ENCODE data around the gene S100A11. TPM values are rescaled to one million over a fixed set of nuclear protein-coding genes. Genes with fewer than 3 reads are reported as not detected.

Gene S100A11
- total and polyA plus RNA-seq, 9 donors, result 97.6 to 303 (median 191) TPM

DNA sequence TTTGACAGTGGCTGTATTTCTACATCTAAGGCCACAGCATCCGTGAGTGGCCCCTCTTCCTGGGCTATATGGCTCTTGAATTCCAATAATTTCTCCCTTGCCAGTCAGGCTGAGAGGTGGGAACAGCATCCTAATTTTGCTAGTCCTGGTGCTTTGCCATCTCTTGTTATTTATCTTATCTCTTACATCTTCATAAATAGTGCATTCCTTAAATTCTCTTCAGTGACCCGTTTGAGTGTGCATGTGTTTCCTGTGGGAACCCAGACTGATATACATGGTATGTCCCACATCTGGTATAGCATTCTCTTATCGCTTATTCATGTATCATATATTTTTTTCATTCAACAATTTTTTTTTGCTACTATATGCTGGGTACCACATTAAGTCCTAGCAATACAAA, 9.9 kb downstream of the S100A11 start:
- Histone ChIP-seq H3K4me1 (ENCODE audit: control insufficient read depth, insufficient read depth, low read length) (no peaks in the 10 kb centered on the region), H3K27me3 (ENCODE audit: control insufficient read depth, insufficient read depth, low read length) (no peaks in the 10 kb centered on the region), H3K4me3 (ENCODE audit: low read length) (no peak overlapping the region), H3K36me3 (ENCODE audit: control insufficient read depth, insufficient read depth, low read length) (peaks cover 11% of the 10 kb centered on the region), H3K9me3 (replicated peaks; ENCODE audit: control insufficient read depth, low read depth, low read length) (no peaks in the 10 kb centered on the region), H3K27ac (ENCODE audit: low read length) (no peak overlapping the region)
- no peak for DNase-seq
- WGBS (ENCODE audit: insufficient coverage), result no CpG with 5 or more reads among the region's 3 CpGs

DNA sequence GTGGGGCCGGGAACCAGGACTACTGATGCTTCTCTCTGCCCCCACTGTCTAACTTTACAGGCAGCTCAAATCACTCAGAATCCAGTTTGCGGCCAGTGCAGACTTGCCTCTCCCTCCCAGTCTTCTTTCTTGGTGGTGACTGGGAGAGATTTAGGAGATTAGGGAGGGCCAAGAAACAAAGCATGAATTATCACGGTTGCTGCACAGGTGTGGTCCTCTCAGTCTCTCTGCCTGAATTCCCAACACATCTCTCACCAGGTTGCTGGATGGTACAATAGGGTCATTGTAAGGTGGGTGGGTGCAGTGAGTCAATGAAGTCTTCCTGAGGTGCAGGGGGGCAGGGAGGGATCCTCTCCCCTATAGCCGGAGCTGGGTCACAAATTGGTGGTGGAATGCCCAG, 12.6 kb downstream of the S100A11 start:
- Histone ChIP-seq H3K4me3 (ENCODE audit: low read length) (no peak overlapping the region), H3K4me1 (ENCODE audit: control insufficient read depth, insufficient read depth, low read length) (no peaks in the 10 kb centered on the region), H3K36me3 (ENCODE audit: control insufficient read depth, insufficient read depth, low read length) (no peaks in the 10 kb centered on the region), H3K9me3 (replicated peaks; ENCODE audit: control insufficient read depth, low read depth, low read length) (no peaks in the 10 kb centered on the region), H3K27ac (ENCODE audit: low read length) (no peak overlapping the region), H3K27me3 (ENCODE audit: control insufficient read depth, insufficient read depth, low read length) (no peaks in the 10 kb centered on the region)
- WGBS (ENCODE audit: insufficient coverage), result no CpG with 5 or more reads among the region's 4 CpGs
- no peak for DNase-seq

DNA sequence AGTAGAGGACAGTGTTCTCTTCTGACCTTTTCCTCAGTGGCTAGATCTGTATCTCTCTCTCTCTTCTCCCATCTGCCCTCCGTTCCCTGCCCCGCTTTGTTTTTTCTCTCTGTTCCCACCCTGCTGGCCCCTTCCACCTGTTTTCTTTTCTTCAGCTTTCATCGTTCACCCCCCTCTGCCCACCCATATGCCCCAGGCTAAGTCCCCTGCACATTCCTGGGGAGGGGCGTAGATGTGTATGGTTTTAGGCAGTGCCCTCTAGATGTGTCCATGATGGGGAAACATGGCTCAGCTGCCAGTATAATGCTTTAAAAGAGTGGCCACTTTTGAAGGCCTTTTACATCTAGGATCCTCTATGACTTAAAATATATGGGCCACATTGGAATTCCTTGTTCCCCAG, 13.6 kb downstream of the S100A11 start:
- Histone ChIP-seq H3K27ac (ENCODE audit: low read length) (no peak overlapping the region), H3K4me3 (ENCODE audit: low read length) (no peak overlapping the region), H3K36me3 (ENCODE audit: control insufficient read depth, insufficient read depth, low read length) (no peaks in the 10 kb centered on the region), H3K9me3 (replicated peaks; ENCODE audit: control insufficient read depth, low read depth, low read length) (no peaks in the 10 kb centered on the region), H3K4me1 (ENCODE audit: control insufficient read depth, insufficient read depth, low read length) (no peaks in the 10 kb centered on the region), H3K27me3 (ENCODE audit: control insufficient read depth, insufficient read depth, low read length) (no peaks in the 10 kb centered on the region)
- 79% methylated on average over 2 of the region's 4 CpGs for WGBS (ENCODE audit: insufficient coverage)
- no peak for DNase-seq

GRCh38 chr1:152022474-152022873, 14.3 kb downstream of the S100A11 start:
- no peak for DNase-seq
- Histone ChIP-seq H3K36me3 (ENCODE audit: control insufficient read depth, insufficient read depth, low read length) (no peaks in the 10 kb centered on the region), H3K27ac (ENCODE audit: low read length) (no peak overlapping the region), H3K4me1 (ENCODE audit: control insufficient read depth, insufficient read depth, low read length) (no peaks in the 10 kb centered on the region), H3K4me3 (ENCODE audit: low read length) (no peak overlapping the region), H3K9me3 (replicated peaks; ENCODE audit: control insufficient read depth, low read depth, low read length) (no peaks in the 10 kb centered on the region), H3K27me3 (ENCODE audit: control insufficient read depth, insufficient read depth, low read length) (no peaks in the 10 kb centered on the region)
- no CpG with 5 or more reads among the region's 3 CpGs for WGBS (ENCODE audit: insufficient coverage)

DNA sequence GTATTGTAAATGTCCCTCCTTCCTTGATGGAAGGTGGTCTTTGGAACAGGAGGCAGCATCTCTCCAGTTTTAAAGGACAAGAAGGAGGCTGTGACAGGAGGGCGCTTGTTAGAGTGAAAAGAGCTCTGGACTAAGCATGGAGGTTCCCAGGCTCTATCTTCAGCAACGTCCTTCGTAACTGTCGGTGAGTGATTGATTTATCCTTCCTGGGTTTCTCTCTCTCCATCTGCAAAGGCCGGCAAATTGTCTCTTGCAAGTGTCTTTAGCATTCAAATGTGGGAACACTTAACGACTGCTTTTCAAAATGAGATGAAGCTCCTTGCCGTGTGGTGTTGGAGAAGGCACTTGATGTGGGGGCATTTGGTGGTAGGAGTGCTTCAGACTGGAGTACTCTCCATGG, 15.2 kb downstream of the S100A11 start:
- H3K4me3 ChIP-seq (ENCODE audit: low read length), result no peak overlapping the region
- H3K36me3 ChIP-seq (ENCODE audit: control insufficient read depth, insufficient read depth, low read length), result no peaks in the 10 kb centered on the region
- H3K9me3 ChIP-seq (replicated peaks; ENCODE audit: control insufficient read depth, low read depth, low read length), result no peaks in the 10 kb centered on the region
- H3K4me1 ChIP-seq (ENCODE audit: control insufficient read depth, insufficient read depth, low read length), result no peaks in the 10 kb centered on the region
- no peak overlapping the region for H3K27ac ChIP-seq (ENCODE audit: low read length)
- no peaks in the 10 kb centered on the region for H3K27me3 ChIP-seq (ENCODE audit: control insufficient read depth, insufficient read depth, low read length)
- DNase-seq, result no peak
- WGBS (ENCODE audit: insufficient coverage), result 59% methylated on average over 3 of the region's 7 CpGs

GRCh38 chr1:152020849-152021248, 16.0 kb downstream of the S100A11 start:
- DNase-seq, result no peak
- H3K27ac ChIP-seq (ENCODE audit: low read length), result no peak overlapping the region
- no peaks in the 10 kb centered on the region for H3K9me3 ChIP-seq (replicated peaks; ENCODE audit: control insufficient read depth, low read depth, low read length)
- no peaks in the 10 kb centered on the region for H3K27me3 ChIP-seq (ENCODE audit: control insufficient read depth, insufficient read depth, low read length)
- no peaks in the 10 kb centered on the region for H3K4me1 ChIP-seq (ENCODE audit: control insufficient read depth, insufficient read depth, low read length)
- H3K36me3 ChIP-seq (ENCODE audit: control insufficient read depth, insufficient read depth, low read length), result no peaks in the 10 kb centered on the region
- no CpG with 5 or more reads among the region's 3 CpGs for WGBS (ENCODE audit: insufficient coverage)
- H3K4me3 ChIP-seq (ENCODE audit: low read length), result no peak overlapping the region

DNA sequence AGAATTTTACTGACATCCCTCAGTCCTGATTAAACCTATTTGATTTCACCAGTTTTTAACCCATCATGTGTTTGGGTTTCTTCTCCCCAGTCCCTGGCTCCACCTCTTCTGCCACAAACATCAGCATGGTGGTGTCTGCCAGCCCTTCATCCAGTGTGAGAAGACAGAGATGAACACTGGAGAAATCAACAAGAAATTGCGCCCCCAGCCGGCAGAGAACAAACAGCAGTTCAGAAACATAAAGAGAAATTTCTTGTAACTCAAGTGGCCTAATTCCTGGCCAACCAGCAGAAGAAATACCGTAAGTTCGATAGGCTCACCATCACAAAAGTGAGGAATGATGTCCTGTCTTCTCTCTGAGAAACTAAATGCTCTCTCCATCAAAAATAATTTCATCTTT, 18.3 kb downstream of the S100A11 start:
- Histone ChIP-seq H3K9me3 (replicated peaks; ENCODE audit: control insufficient read depth, low read depth, low read length) (no peaks in the 10 kb centered on the region), H3K27ac (ENCODE audit: low read length) (no peak overlapping the region), H3K36me3 (ENCODE audit: control insufficient read depth, insufficient read depth, low read length) (no peaks in the 10 kb centered on the region), H3K4me3 (ENCODE audit: low read length) (no peak overlapping the region), H3K27me3 (ENCODE audit: control insufficient read depth, insufficient read depth, low read length) (no peaks in the 10 kb centered on the region), H3K4me1 (ENCODE audit: control insufficient read depth, insufficient read depth, low read length) (no peaks in the 10 kb centered on the region)
- no peak for DNase-seq
- WGBS (ENCODE audit: insufficient coverage), result no CpG with 5 or more reads among the region's 4 CpGs

DNA sequence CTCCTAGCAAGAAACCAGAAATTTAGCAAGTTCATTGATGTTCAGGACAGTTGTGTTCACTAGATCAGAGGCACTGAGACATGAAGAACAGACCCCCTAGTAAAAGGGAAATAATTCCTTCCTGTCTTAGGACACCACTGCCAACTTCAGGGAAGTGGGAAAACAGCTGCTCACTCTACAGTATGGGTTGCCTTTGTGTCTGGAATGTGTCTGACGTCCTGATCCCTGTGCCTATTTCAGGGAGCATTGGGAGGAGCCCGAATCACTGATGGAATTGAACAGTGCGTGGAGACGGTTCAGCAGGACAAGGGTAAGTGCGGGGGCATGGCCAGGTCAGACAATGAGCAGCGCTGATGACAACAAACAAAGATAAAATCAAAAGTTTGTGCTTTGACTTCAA, 21.0 kb downstream of the S100A11 start:
- H3K27me3 ChIP-seq (ENCODE audit: control insufficient read depth, insufficient read depth, low read length), result no peaks in the 10 kb centered on the region
- no peaks in the 10 kb centered on the region for H3K9me3 ChIP-seq (replicated peaks; ENCODE audit: control insufficient read depth, low read depth, low read length)
- DNase-seq, result no peak
- no peak overlapping the region for H3K4me3 ChIP-seq (ENCODE audit: low read length)
- H3K36me3 ChIP-seq (ENCODE audit: control insufficient read depth, insufficient read depth, low read length), result no peaks in the 10 kb centered on the region
- WGBS (ENCODE audit: insufficient coverage), result 32% methylated on average over 4 of the region's 6 CpGs
- H3K27ac ChIP-seq (ENCODE audit: low read length), result no peak overlapping the region
- no peaks in the 10 kb centered on the region for H3K4me1 ChIP-seq (ENCODE audit: control insufficient read depth, insufficient read depth, low read length)

GRCh38 chr1:152014943-152015342, 21.9 kb downstream of the S100A11 start:
- no peaks in the 10 kb centered on the region for H3K27me3 ChIP-seq (ENCODE audit: control insufficient read depth, insufficient read depth, low read length)
- H3K27ac ChIP-seq (ENCODE audit: low read length), result no peak overlapping the region
- no peaks in the 10 kb centered on the region for H3K9me3 ChIP-seq (replicated peaks; ENCODE audit: control insufficient read depth, low read depth, low read length)
- H3K4me3 ChIP-seq (ENCODE audit: low read length), result no peak overlapping the region
- H3K36me3 ChIP-seq (ENCODE audit: control insufficient read depth, insufficient read depth, low read length), result no peaks in the 10 kb centered on the region
- no peak for DNase-seq
- H3K4me1 ChIP-seq (ENCODE audit: control insufficient read depth, insufficient read depth, low read length), result no peaks in the 10 kb centered on the region
- 100% methylated on average over 1 of the region's 1 CpG for WGBS (ENCODE audit: insufficient coverage)

- H3K36me3 ChIP-seq (ENCODE audit: control insufficient read depth, insufficient read depth, low read length), result no peaks in the 10 kb centered on the region
- 29% methylated on average over 1 of the region's 3 CpGs for WGBS (ENCODE audit: insufficient coverage)
- no peak overlapping the region for H3K27ac ChIP-seq (ENCODE audit: low read length)
- no peaks in the 10 kb centered on the region for H3K9me3 ChIP-seq (replicated peaks; ENCODE audit: control insufficient read depth, low read depth, low read length)
- no peaks in the 10 kb centered on the region for H3K4me1 ChIP-seq (ENCODE audit: control insufficient read depth, insufficient read depth, low read length)
- no peak for DNase-seq
- no peaks in the 10 kb centered on the region for H3K27me3 ChIP-seq (ENCODE audit: control insufficient read depth, insufficient read depth, low read length)
- H3K4me3 ChIP-seq (ENCODE audit: low read length), result no peak overlapping the region
These were observed 23.1 kb downstream of the S100A11 start for GRCh38 chr1:152013664-152014237.

- no peaks in the 10 kb centered on the region for H3K36me3 ChIP-seq (ENCODE audit: control insufficient read depth, insufficient read depth, low read length)
- no peak for DNase-seq
- no CpG with 5 or more reads among the region's 1 CpG for WGBS (ENCODE audit: insufficient coverage)
- H3K4me3 ChIP-seq (ENCODE audit: low read length), result no peak overlapping the region
- peaks cover 2% of the 10 kb centered on the region for H3K27me3 ChIP-seq (ENCODE audit: control insufficient read depth, insufficient read depth, low read length)
- H3K4me1 ChIP-seq (ENCODE audit: control insufficient read depth, insufficient read depth, low read length), result no peaks in the 10 kb centered on the region
- no peak overlapping the region for H3K27ac ChIP-seq (ENCODE audit: low read length)
- no peaks in the 10 kb centered on the region for H3K9me3 ChIP-seq (replicated peaks; ENCODE audit: control insufficient read depth, low read depth, low read length)
These were observed 27.1 kb downstream of the S100A11 start for GRCh38 chr1:152009691-152010090.

Data from muscle of leg (tissue), 11 donors.